Measurements from ENCODE around the gene ZBTB46. TPM values are rescaled to one million over a fixed set of nuclear protein-coding genes. Genes with fewer than 3 reads are reported as not detected.
"Not testable (repeated sequence)": the region's sequence is repeated elsewhere in the genome, so short reads cannot be mapped to it uniquely, and the experiment has no call there.

ZBTB46 gene
- total RNA-seq, 4 donors from 2014 or later = 1.2 to 6.7 (median 5.7) TPM

- intact Hi-C loops (cut with DNase I; ENCODE audit: low total_unique reads) = loop anchor here (10.0 kb wide), 1 partner anchor 194 kb away; the partner anchor contains the start of gene SAMD10
- WGBS, 2 donors = 92 to 93% methylated on average over 14 of the region's 14 CpGs
- no peak overlapping the region for H3K4me3 ChIP-seq (ENCODE audit: low read depth, poor library complexity, severe bottlenecking)
- DNase-seq (ENCODE audit: low spot score in 2 of 2) = no peak
- TF ChIP-seq POLR2A (IDR thresholded peaks at IDR 0.05) (no peak), CTCF (IDR thresholded peaks at IDR 0.05) (no peak)
These were observed 49.9 kb downstream of the ZBTB46 start for GRCh38 chr20:63781181-63781580.

- intact Hi-C loops (cut with DNase I; ENCODE audit: low total_unique reads) = no loop called here
- no peak for DNase-seq (ENCODE audit: low spot score in 2 of 2)
- TF ChIP-seq POLR2A (IDR thresholded peaks at IDR 0.05) (no peak), CTCF (IDR thresholded peaks at IDR 0.05) (no peak)
- no peak overlapping the region for H3K4me3 ChIP-seq (ENCODE audit: low read depth, poor library complexity, severe bottlenecking)
- 87 to 91% methylated on average over 9 of the region's 9 CpGs for WGBS, 2 donors
These were observed 52.2 kb downstream of the ZBTB46 start for GRCh38 chr20:63778857-63779256.

- intact Hi-C loops (cut with DNase I; ENCODE audit: low total_unique reads) = no loop called here
- WGBS, 2 donors = 70 to 73% methylated on average over 19 of the region's 19 CpGs
- DNase-seq (ENCODE audit: low spot score in 2 of 2) = no peak
- TF ChIP-seq POLR2A (IDR thresholded peaks at IDR 0.05) (no peak), CTCF (IDR thresholded peaks at IDR 0.05) (no peak)
- H3K4me3 ChIP-seq (ENCODE audit: low read depth, poor library complexity, severe bottlenecking) = no peak overlapping the region
These were observed 52.9 kb downstream of the ZBTB46 start for GRCh38 chr20:63778034-63778752.

GRCh38 chr20:63777614-63778013 is 53.5 kb downstream of the ZBTB46 start:
- intact Hi-C loops (cut with DNase I; ENCODE audit: low total_unique reads) = no loop called here
- no peak for TF ChIP-seq POLR2A (IDR thresholded peaks at IDR 0.05)
- TF ChIP-seq CTCF (IDR thresholded peaks at IDR 0.05) = no peak
- whole genome bisulfite sequencing, 2 donors = 95 to 96% methylated on average over 13 of the region's 13 CpGs

GRCh38 chr20:63776875-63777274 is 54.2 kb downstream of the ZBTB46 start:
- DNase-seq (ENCODE audit: low spot score in 2 of 2); intact Hi-C loops (cut with DNase I; ENCODE audit: low total_unique reads); H3K4me3 ChIP-seq (ENCODE audit: low read depth, poor library complexity, severe bottlenecking): not testable (repeated sequence)
- WGBS, 2 donors = 93 to 94% methylated on average over 23 of the region's 23 CpGs

More at GRCh38 chr20:63777614-63778013, 53.5 kb downstream of the ZBTB46 start:
- no peak for DNase-seq (ENCODE audit: low spot score in 2 of 2)
- H3K4me3 ChIP-seq (ENCODE audit: low read depth, poor library complexity, severe bottlenecking) = no peak overlapping the region

GRCh38 chr20:63775096-63775978 is 55.7 kb downstream of the ZBTB46 start:
- DNase-seq (ENCODE audit: low spot score in 2 of 2) = no peak
- TF ChIP-seq POLR2A (IDR thresholded peaks at IDR 0.05) = no peak
- TF ChIP-seq CTCF (IDR thresholded peaks at IDR 0.05) = no peak
- intact Hi-C loops (cut with DNase I; ENCODE audit: low total_unique reads) = no loop called here
- 46 to 48% methylated on average over 48 to 49 of the region's 67 CpGs for WGBS, 2 donors
- H3K4me3 ChIP-seq (ENCODE audit: low read depth, poor library complexity, severe bottlenecking) = no peak overlapping the region

Data from lower leg skin (tissue), 4 donors.